Small intestine (tissue), 7 donors: Measurements from ENCODE around the gene ELMO2. TPM values are rescaled to one million over a fixed set of nuclear protein-coding genes. Genes with fewer than 3 reads are reported as not detected.

ENCODE experiments used
- DNase-seq, 2 donors: peaks; one replicate each; pipeline versions ENCODE4 v3.0.0 to v3.0.0-alpha.2; 2013
- FAIRE-seq: peaks from 2 replicates; lab custom pipeline; 2012; peaks lifted over from hg19 to GRCh38; lab: Jason Lieb, UNC
- H3K27ac ChIP-seq, 3 donors: one replicate each; pipeline ENCODE4 v1.5.1; 2013; ENCODE audit warnings: low read length in 2 of 3, mild to moderate bottlenecking in 2 of 3, control low read depth in 1 of 3, inconsistent platforms in 1 of 3, low read depth in 1 of 3, moderate library complexity in 1 of 3
- H3K27me3 ChIP-seq, 3 donors: one replicate each; pipeline ENCODE4 v1.6.1; 2013; ENCODE audit warnings: low read length in 3 of 3, inconsistent platforms in 1 of 3; ENCODE audit not compliant: control insufficient read depth in 3 of 3, insufficient read depth in 3 of 3
- H3K36me3 ChIP-seq, 3 donors: one replicate each; pipeline ENCODE4 v1.6.1; 2013; ENCODE audit warnings: low read length in 3 of 3, inconsistent platforms in 1 of 3, low read depth in 1 of 3, mild to moderate bottlenecking in 1 of 3, moderate library complexity in 1 of 3; ENCODE audit not compliant: control insufficient read depth in 3 of 3, insufficient read depth in 2 of 3
- H3K4me1 ChIP-seq, 3 donors: one replicate each; pipeline ENCODE4 v1.6.1; 2013; ENCODE audit warnings: low read length in 2 of 3, inconsistent platforms in 1 of 3, low read depth in 1 of 3, mild to moderate bottlenecking in 1 of 3, moderate library complexity in 1 of 3; ENCODE audit not compliant: control insufficient read depth in 3 of 3, insufficient read depth in 2 of 3
- H3K4me3 ChIP-seq, 3 donors: one replicate each; pipeline ENCODE4 v1.5.1; 2013; ENCODE audit warnings: low read length in 3 of 3, control low read depth in 1 of 3, inconsistent platforms in 1 of 3, low read depth in 1 of 3, mild to moderate bottlenecking in 1 of 3, moderate library complexity in 1 of 3
- H3K9me3 ChIP-seq, 2 donors: one replicate each; pipeline ENCODE4 v1.6.1; 2013; ENCODE audit warnings: low read depth in 1 of 2, low read length in 1 of 2; ENCODE audit not compliant: control insufficient read depth in 2 of 2, insufficient read depth in 1 of 2
- WGBS, 3 donors: extraction: QIAGEN DNeasy Blood & Tissue Kit; methylation state at CpG; one replicate each; pipeline ENCODE4 v1.1.7; 2013; 5-methylcytosine and 5-hydroxymethylcytosine counted together
- polyA plus RNA-seq, 4 donors: library from polyadenylated mRNA; stranded (reverse) in 3 of 4; unstranded in 1 of 4; fragments of 200-250 nt in 3 of 4; fragments of 120-200 nt in 1 of 4; gene quantifications; one replicate each; pipeline versions ENCODE4 v1.2.1 to v1.2.3, GENCODE V29; 2013
- donor health status: healthy with polysubstance abuse.
- donor health status: control.
- donor health status: control.
- donor health status: Bipolar disorder and iron deficiency.
- donor health status: healthy.

Gene ELMO2
- polyA plus RNA-seq, 4 donors = 13.2 to 29.9 (median 20.6) TPM

DNA sequence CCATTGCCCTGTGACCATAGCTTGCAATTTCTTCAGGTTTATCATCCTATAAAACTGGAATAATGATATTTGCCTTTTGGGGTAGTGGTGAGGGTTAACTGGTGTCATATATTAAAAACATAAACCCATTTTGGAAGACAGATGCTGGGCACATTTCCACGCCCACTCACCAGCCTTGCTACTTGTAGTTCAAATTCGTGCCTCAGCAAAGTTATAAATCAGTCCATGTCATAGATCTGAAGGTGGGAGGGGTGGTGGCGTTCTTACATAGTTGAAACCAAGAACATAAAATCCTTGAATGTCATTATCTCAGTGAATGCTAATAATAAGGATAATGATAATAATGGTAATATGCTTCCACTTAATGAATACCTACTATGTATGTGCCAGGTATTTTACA is 9.4 kb upstream of the ELMO2 start:
- WGBS, 3 donors = 35 to 55% (median 41%) methylated on average over 3 of the region's 3 CpGs
- H3K4me3 ChIP-seq = no peak overlapping the region
- DNase-seq (no peak), FAIRE-seq (no peak)
- H3K27ac ChIP-seq = no peak overlapping the region
- no peaks in the 10 kb centered on the region for H3K9me3 ChIP-seq
- H3K4me1 ChIP-seq = no peaks in the 10 kb centered on the region
- peaks cover 0 to 2% (median 0%) of the 10 kb centered on the region in 3 donors for H3K27me3 ChIP-seq
- no peaks in the 10 kb centered on the region for H3K36me3 ChIP-seq

GRCh38 chr20:46414608-46415007 is 8.2 kb upstream of the ELMO2 start:
- 73 to 79% (median 77%) methylated on average over 5 of the region's 5 CpGs for WGBS, 3 donors

GRCh38 chr20:46411637-46412036 is 5.2 kb upstream of the ELMO2 start:
- Histone ChIP-seq H3K36me3 (no peaks in the 10 kb centered on the region), H3K4me1 (peaks cover 0 to 4% (median 3%) of the 10 kb centered on the region in 3 donors), H3K27ac (no peak overlapping the region), H3K27me3 (peaks cover 0 to 2% (median 0%) of the 10 kb centered on the region in 3 donors), H3K9me3 (no peaks in the 10 kb centered on the region), H3K4me3 (no peak overlapping the region)
- WGBS, 3 donors = 4 to 57% (median 36%) methylated on average over 3 of the region's 3 CpGs
- DNase-seq (no peak), FAIRE-seq (no peak)

More at GRCh38 chr20:46414608-46415007, 8.2 kb upstream of the ELMO2 start:
- no peak for DNase-seq
- H3K27ac ChIP-seq = no peak overlapping the region
- H3K9me3 ChIP-seq = no peaks in the 10 kb centered on the region
- no peak for FAIRE-seq
- H3K27me3 ChIP-seq = peaks cover 0 to 2% (median 0%) of the 10 kb centered on the region in 3 donors
- H3K4me1 ChIP-seq = no peaks in the 10 kb centered on the region
- no peak overlapping the region for H3K4me3 ChIP-seq
- H3K36me3 ChIP-seq = no peaks in the 10 kb centered on the region

- no peaks in the 10 kb centered on the region for H3K27me3 ChIP-seq
- FAIRE-seq = no peak
These were observed 1.9 kb upstream of the ELMO2 start for GRCh38 chr20:46408281-46408731.

DNA sequence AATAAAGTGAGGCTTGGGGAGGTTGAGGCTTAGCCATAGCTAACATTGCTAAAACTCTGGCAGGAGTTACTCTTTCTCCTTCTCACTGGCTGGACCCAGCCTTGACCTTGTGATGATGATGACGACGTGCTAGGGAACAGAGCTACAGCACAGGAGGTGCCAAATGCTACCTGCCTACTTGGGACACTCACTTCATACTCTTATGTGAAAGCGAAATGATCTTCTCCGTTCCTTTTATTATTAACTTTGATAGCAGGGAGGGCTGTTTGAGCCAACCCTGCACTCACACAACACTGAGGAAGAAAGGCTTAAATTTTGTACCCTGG is 1.2 kb upstream of the ELMO2 start:
- peak overlapping the region in 1 of 3 donors; percentile 78 for H3K27ac ChIP-seq
- H3K36me3 ChIP-seq = no peaks in the 10 kb centered on the region
- FAIRE-seq (no peak), DNase-seq (no peak)
- no peaks in the 10 kb centered on the region for H3K27me3 ChIP-seq
- 15 to 52% (median 26%) methylated on average over 4 of the region's 4 CpGs for WGBS, 3 donors
- no peaks in the 10 kb centered on the region for H3K9me3 ChIP-seq
- H3K4me1 ChIP-seq = peaks cover 0 to 12% (median 9%) of the 10 kb centered on the region in 3 donors
- no peak overlapping the region for H3K4me3 ChIP-seq

More at GRCh38 chr20:46408281-46408731, 1.9 kb upstream of the ELMO2 start:
- 18 to 60% (median 37%) methylated on average over 5 of the region's 5 CpGs for WGBS, 3 donors
- no peak for DNase-seq
- Histone ChIP-seq H3K4me3 (no peak overlapping the region), H3K4me1 (peaks cover 0 to 9% (median 6%) of the 10 kb centered on the region in 3 donors), H3K36me3 (no peaks in the 10 kb centered on the region), H3K27ac (no peak overlapping the region), H3K9me3 (no peaks in the 10 kb centered on the region)

GRCh38 chr20:46406986-46407670 is 713 bp upstream of the ELMO2 start:
- DNase-seq (peak; percentile 61 to 75), FAIRE-seq (no peak)
- peak overlapping the region in 2 of 3 donors; percentile 71 to 78 for H3K4me3 ChIP-seq
- H3K4me1 ChIP-seq = peaks cover 0 to 13% (median 9%) of the 10 kb centered on the region in 3 donors
- H3K9me3 ChIP-seq = no peaks in the 10 kb centered on the region
- no peaks in the 10 kb centered on the region for H3K27me3 ChIP-seq
- no peaks in the 10 kb centered on the region for H3K36me3 ChIP-seq
- whole genome bisulfite sequencing, 3 donors = 6 to 11% (median 7%) methylated on average over 26 of the region's 26 CpGs
- H3K27ac ChIP-seq = peak overlapping the region; percentile 59 to 78 (median 64)

GRCh38 chr20:46402331-46402811 is 4.0 kb downstream of the ELMO2 start:
- no peak overlapping the region for H3K4me3 ChIP-seq
- H3K27ac ChIP-seq = peak overlapping the region; percentile 4 to 85 (median 14)
- H3K36me3 ChIP-seq = peaks cover 0 to 2% (median 0%) of the 10 kb centered on the region in 3 donors
- H3K27me3 ChIP-seq = no peaks in the 10 kb centered on the region
- WGBS, 3 donors = 45 to 65% (median 65%) methylated on average over 2 of the region's 2 CpGs
- H3K4me1 ChIP-seq = peaks cover 0 to 21% (median 9%) of the 10 kb centered on the region in 3 donors
- no peak for DNase-seq
- no peaks in the 10 kb centered on the region for H3K9me3 ChIP-seq
- FAIRE-seq = no peak

DNA sequence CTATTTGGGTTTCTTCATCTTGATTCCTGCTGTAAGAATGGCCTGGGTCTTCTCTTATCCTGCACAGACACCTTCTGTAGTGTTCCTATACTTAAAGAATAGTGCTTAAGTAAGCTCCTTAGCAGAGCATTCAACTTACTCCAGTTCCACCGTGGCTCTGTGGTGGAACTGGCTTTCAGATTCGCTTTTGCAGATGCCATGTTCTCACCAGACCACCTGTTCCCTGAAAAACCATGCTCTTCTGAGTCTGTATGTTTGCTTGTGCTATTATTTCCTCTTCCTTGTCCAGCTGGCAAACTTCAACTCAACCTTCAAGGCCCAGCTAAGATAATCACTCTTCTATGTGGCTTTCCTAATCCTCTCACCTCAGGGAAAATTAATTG is 4.9 kb downstream of the ELMO2 start:
- H3K36me3 ChIP-seq = peaks cover 0 to 3% (median 0%) of the 10 kb centered on the region in 3 donors
- H3K4me3 ChIP-seq = no peak overlapping the region
- no peaks in the 10 kb centered on the region for H3K9me3 ChIP-seq
- DNase-seq = no peak
- 41 to 66% (median 51%) methylated on average over 2 of the region's 2 CpGs for WGBS, 3 donors
- H3K4me1 ChIP-seq = peaks cover 0 to 18% (median 5%) of the 10 kb centered on the region in 3 donors
- no peaks in the 10 kb centered on the region for H3K27me3 ChIP-seq
- peak overlapping the region in 2 of 3 donors; percentile 14 to 85 for H3K27ac ChIP-seq
- no peak for FAIRE-seq
